OCI-LY1 (cell line): ENCODE results near the gene NT5DC1.

ENCODE experiments used
- H2AFZ ChIP-seq: fragments of 200-600 bp; sonication (generic), shearing (Covaris generic); 2 replicates; pipeline ENCODE4 v1.6.0; 2014; ENCODE audit warnings: antibody characterized with exemption, mild to moderate bottlenecking, low read length
- H3F3A ChIP-seq: fragments of 200-600 bp; sonication (generic), shearing (Covaris generic); 2 replicates; pipeline ENCODE4 v1.6.0; 2014; ENCODE audit warnings: mild to moderate bottlenecking, antibody characterized with exemption, low read length, moderate library complexity; ENCODE audit not compliant: insufficient read depth
- H3K27ac ChIP-seq: fragments of 200-600 bp; sonication (generic); 2 replicates; pipeline ENCODE4 v1.5.1; 2014; ENCODE audit warnings: low read length, mixed run types, mild to moderate bottlenecking, low read depth; ENCODE audit not compliant: poor library complexity, severe bottlenecking
- H3K27me3 ChIP-seq: fragments of 200-600 bp; sonication (generic); 2 replicates; pipeline ENCODE4 v1.6.0; 2014; ENCODE audit warnings: antibody characterized with exemption, mild to moderate bottlenecking, low read length, moderate library complexity; ENCODE audit not compliant: insufficient read depth
- H3K36me3 ChIP-seq: fragments of 200-600 bp; sonication (generic); 2 replicates; pipeline ENCODE4 v1.6.1; 2014; ENCODE audit warnings: mild to moderate bottlenecking, antibody characterized with exemption, low read length, moderate library complexity, mixed read lengths; ENCODE audit not compliant: insufficient read depth
- H3K4me1 ChIP-seq: fragments of 200-600 bp; sonication (generic); 2 replicates; pipeline ENCODE4 v1.5.1; 2014; ENCODE audit warnings: mild to moderate bottlenecking, low read length, moderate library complexity; ENCODE audit not compliant: insufficient read depth, severe bottlenecking
- H3K4me2 ChIP-seq: fragments of 200-600 bp; sonication (generic), shearing (Covaris generic); 2 replicates; pipeline ENCODE4 v1.6.1; 2014; ENCODE audit warnings: low read length
- H3K4me3 ChIP-seq: fragments of 200-600 bp; sonication (generic); 2 replicates; pipeline ENCODE4 v1.5.1; 2014; ENCODE audit warnings: low read length, low read depth, mild to moderate bottlenecking, mixed read lengths; ENCODE audit not compliant: poor library complexity, severe bottlenecking
- H3K79me2 ChIP-seq: fragments of 200-600 bp; shearing (Covaris generic); 2 replicates; pipeline ENCODE4 v1.6.1; 2016; ENCODE audit warnings: mixed run types, low read length, mixed read lengths; ENCODE audit not compliant: insufficient read depth
- H3K9ac ChIP-seq: fragments of 200-600 bp; sonication (generic), shearing (Covaris generic); 2 replicates; pipeline ENCODE4 v1.6.1; 2014; ENCODE audit warnings: mild to moderate bottlenecking, low read length, mixed read lengths
- H3K9me2 ChIP-seq: fragments of 200-600 bp; sonication (generic), shearing (Covaris generic); 2 replicates; pipeline ENCODE4 v1.6.1; 2014; ENCODE audit warnings: low read depth, mild to moderate bottlenecking, low read length, mixed read lengths
- H3K9me3 ChIP-seq: fragments of 200-600 bp; shearing (Covaris generic); 2 replicates; pipeline ENCODE4 v1.6.1; 2014; ENCODE audit warnings: low read length, mixed read lengths
- H4K20me1 ChIP-seq: fragments of 200-600 bp; sonication (generic), shearing (Covaris generic); 2 replicates; pipeline ENCODE4 v1.6.0; 2016; ENCODE audit warnings: mild to moderate bottlenecking, low read length; ENCODE audit not compliant: insufficient read depth
- EZH2 ChIP-seq: fragments of 200-600 bp; sonication (generic), shearing (Covaris generic); IDR thresholded peaks from 2 replicates; pipeline ENCODE4 v1.8.0; 2017; ENCODE audit warnings: borderline replicate concordance, mixed run types, mild to moderate bottlenecking, antibody characterized with exemption, low read length, moderate library complexity, mixed read lengths
- TF ChIP-seq, protein P1 (sequence below): fragments of 200-600 bp; sonication (generic), shearing (Covaris generic); IDR thresholded peaks from 2 replicates; pipeline ENCODE4 v1.5.1; 2017; ENCODE audit warnings: mild to moderate bottlenecking, antibody characterized with exemption, low read length, moderate library complexity, mixed read lengths

Gene NT5DC1

DNA sequence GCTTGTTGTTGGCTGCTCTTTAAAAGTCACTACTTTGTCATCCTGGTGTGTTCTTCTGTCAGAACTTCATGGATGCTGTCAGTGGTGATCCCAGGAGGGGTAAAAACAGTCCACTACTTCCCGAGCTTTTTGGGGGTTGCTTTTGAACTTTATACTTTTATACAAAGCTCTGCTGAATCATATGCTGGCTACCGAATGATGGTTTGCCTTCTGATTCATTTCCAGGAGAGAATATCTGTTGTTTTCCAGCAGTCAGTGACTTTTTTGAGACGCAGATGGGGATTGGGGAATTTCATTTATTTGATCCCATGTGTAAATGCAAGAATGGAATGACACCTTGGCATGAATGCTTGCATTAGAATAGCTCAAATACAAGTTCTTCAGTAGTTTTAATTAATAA, 58.0 kb downstream of the NT5DC1 start:
- Histone ChIP-seq H3K36me3 (no peaks in the 10 kb centered on the region), H3K79me2 (no peaks in the 10 kb centered on the region), H3K4me2 (no peak overlapping the region), H3K9me3 (no peaks in the 10 kb centered on the region), H2AFZ (no peak overlapping the region), H4K20me1 (no peaks in the 10 kb centered on the region), H3K27ac (no peak overlapping the region), H3K9me2 (no peaks in the 10 kb centered on the region), H3K4me1 (no peaks in the 10 kb centered on the region), H3K27me3 (no peaks in the 10 kb centered on the region), H3K4me3 (no peak overlapping the region), H3F3A (no peaks in the 10 kb centered on the region), H3K9ac (no peak overlapping the region)
- TF ChIP-seq, protein P1, sequence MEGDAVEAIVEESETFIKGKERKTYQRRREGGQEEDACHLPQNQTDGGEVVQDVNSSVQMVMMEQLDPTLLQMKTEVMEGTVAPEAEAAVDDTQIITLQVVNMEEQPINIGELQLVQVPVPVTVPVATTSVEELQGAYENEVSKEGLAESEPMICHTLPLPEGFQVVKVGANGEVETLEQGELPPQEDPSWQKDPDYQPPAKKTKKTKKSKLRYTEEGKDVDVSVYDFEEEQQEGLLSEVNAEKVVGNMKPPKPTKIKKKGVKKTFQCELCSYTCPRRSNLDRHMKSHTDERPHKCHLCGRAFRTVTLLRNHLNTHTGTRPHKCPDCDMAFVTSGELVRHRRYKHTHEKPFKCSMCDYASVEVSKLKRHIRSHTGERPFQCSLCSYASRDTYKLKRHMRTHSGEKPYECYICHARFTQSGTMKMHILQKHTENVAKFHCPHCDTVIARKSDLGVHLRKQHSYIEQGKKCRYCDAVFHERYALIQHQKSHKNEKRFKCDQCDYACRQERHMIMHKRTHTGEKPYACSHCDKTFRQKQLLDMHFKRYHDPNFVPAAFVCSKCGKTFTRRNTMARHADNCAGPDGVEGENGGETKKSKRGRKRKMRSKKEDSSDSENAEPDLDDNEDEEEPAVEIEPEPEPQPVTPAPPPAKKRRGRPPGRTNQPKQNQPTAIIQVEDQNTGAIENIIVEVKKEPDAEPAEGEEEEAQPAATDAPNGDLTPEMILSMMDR = no peak
- TF ChIP-seq EZH2 = no peak

DNA sequence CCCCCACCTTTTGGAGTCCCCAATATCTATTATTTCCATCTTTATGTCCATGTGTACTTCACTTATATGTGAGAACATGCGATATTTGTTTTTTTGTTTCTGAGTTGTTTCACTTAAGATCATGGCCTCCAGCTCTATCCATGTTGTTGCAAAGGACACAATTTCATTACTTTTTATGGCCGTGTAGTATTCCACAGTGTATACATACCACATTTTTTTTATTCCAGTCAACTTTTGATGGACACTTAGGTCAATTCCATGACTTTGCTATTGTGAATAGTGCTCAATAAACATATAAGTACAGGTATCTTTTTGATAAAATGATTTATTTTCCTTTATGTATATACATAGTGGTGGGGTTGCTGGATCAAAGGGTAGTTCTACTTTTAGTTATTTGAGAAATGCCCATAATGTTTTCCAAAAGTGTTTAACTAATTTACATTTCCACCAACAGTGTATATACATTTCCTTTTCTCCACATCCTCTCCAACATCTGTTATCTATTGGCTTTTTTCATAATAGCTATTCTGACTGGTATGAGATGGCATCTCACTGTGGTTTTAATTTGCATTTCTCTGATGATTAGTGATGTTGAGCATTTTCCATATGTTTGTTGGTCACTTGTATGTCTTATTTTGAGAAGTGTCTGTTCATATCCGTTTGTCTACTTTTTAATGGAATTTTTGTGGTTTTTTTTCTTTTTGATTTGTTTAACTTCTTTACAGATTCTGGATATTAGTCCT, 59.3 kb downstream of the NT5DC1 start:
- Histone ChIP-seq H3K36me3 (no peaks in the 10 kb centered on the region), H3K4me3 (no peak overlapping the region), H3K9me2 (no peaks in the 10 kb centered on the region), H3K27me3 (no peaks in the 10 kb centered on the region), H3K4me2 (no peak overlapping the region), H3K9me3 (no peaks in the 10 kb centered on the region), H4K20me1 (no peaks in the 10 kb centered on the region), H3K27ac (no peak overlapping the region), H3K4me1 (no peaks in the 10 kb centered on the region), H2AFZ (no peak overlapping the region), H3K9ac (no peak overlapping the region), H3K79me2 (no peaks in the 10 kb centered on the region), H3F3A (no peaks in the 10 kb centered on the region)
- TF ChIP-seq EZH2 = no peak
- TF ChIP-seq, protein P1 = no peak

DNA sequence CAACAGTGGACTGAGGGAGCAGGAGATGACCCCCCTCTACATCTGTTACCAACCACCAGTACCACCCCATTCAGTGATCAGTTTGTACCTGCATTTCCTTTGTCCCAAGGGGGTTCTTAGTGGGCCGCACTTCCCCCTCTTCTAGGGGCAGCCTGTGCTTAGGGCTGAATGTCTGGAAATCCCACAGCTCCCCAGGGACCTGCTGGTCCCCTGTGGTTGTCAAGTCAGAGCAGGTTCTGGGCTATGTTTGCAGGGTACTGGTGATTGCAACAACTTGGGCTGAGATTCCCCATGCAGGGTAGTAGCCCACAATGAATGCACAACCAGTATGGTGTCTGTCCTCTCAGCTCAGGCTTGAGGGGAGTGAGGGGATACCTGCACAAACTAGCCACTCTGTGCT, 64.9 kb downstream of the NT5DC1 start:
- H2AFZ ChIP-seq = no peak overlapping the region
- no peak overlapping the region for H3K9ac ChIP-seq
- H3K4me3 ChIP-seq = no peak overlapping the region
- no peaks in the 10 kb centered on the region for H3F3A ChIP-seq
- no peaks in the 10 kb centered on the region for H3K27me3 ChIP-seq
- no peaks in the 10 kb centered on the region for H3K9me3 ChIP-seq
- H3K79me2 ChIP-seq = no peaks in the 10 kb centered on the region
- H3K4me1 ChIP-seq = peaks cover 10% of the 10 kb centered on the region
- TF ChIP-seq, protein P1 = no peak
- TF ChIP-seq EZH2 = no peak
- H3K27ac ChIP-seq = no peak overlapping the region
- H3K36me3 ChIP-seq = no peaks in the 10 kb centered on the region
- H3K4me2 ChIP-seq = no peak overlapping the region
- no peaks in the 10 kb centered on the region for H3K9me2 ChIP-seq
- no peaks in the 10 kb centered on the region for H4K20me1 ChIP-seq
